Stimulated activated CD4-positive, alpha-beta T cell treated with anti-CD3 and anti-CD28 coated beads, Interleukin-15, amount 100 ng/mL, for 24 hours (primary cell): Measurements from ENCODE around the gene KRIT1.
"Not testable (repeated sequence)": the region's sequence is repeated elsewhere in the genome, so short reads cannot be mapped to it uniquely, and the experiment has no call there.

ENCODE experiments used
- DNase-seq: peaks from one replicate; pipeline ENCODE4 v3.0.0-alpha.2; 2020

Gene KRIT1

DNA sequence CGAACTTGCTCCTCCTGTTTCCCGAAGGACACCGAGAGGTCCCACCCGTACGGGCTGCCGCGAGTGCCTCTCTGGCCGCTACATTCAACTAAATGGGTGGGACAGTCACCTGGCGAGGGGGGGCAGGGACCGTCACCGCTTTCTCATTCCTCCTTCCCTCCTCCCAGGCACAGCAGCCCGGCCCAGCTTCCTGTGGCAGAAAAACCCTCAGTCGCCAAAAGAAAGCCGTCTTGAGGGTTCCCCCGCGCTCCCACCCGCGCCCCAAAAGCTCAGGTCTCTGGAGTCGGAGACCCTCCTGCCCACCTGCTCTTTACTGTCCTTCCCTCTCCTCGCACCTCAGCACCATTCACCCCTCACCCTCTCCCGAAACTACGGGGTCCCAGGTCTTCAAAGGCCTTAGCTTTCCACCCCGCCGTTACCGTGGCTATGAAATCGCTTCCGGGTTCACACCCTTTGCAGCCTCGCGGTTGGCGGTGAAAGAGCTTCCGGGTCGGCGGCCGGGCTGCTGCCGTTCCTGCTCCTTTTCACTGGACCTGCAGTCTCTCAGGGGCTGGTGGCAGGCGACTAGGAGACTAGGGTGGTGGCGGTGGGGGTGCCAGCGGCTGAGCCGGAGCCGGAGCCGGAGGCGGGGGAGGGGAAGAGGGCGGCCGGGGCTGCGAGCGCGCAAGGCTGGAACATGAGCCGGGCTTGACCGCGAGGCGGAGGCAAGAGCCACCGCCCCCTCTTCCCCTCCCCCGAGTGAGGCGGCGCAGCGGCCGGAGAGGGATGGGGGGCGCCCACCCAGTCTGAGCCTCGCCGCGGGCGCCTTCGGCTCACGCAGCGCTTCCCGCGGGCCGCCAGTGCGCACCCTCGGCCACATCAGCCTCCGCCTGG lies at the start of gene KRIT1, which contains the start of gene ANKIB1:
KRIT1 (minus strand) TSS at position 428 of the 873 bp plus-strand sequence. CDS start 3,779 bp downstream, outside the sequence.
ANKIB1 (plus strand) TSS at position 488 of the 873 bp plus-strand sequence. CDS start 49,005 bp downstream, outside the sequence.
- DNase-seq, result peak; percentile 91

DNA sequence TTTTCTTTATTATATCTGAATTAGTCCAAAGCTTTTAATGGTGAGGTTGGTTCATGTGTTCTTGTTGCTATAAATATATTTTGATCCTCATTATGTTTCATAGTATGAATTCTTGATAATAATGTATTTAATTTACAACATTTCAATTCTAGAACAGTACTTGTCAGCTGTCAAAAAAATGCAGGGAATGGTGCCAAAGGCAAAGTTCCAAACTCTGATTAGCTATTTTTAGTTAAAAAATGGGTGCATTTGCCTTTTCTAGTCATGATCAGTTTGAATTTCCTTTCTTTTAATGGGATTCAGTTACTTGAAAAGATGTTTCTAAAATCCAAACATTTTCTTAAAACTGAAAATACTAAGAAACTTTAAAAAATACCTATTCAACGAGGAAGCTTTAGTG lies 49.7 kb upstream of the KRIT1 start:
- DNase-seq, result no peak

DNA sequence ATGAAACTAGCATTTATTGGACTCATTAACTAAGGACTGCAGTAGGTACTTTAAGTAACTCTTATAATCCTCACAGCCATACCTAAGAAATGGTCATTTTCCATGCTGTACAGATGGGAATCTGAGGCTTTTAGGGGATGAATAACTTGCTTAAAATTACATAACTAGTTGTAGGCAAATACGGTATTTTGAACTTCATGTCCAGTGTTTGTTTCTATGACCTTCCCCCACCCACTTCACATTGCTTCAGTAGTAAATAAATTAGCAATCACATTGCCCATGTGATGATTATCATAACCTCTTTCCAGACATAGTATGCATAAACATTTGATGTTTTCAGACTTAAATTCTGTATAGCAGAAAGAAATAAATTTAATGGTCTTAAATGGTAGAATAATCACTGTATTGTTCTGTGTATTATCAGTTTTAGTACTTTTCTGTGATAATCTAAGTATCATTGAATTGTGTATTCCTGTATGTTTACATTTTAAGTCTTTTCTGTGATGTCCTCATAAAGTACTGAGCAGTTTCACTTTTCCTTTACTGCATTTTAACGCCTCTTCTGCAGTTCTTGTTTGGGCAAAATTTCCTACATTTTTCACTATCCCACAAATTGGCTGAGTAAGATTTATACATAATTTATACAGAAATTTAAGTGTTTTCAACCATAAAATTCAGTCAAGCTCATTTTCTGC lies 48.3 kb upstream of the KRIT1 start:
- no peak for DNase-seq

DNA sequence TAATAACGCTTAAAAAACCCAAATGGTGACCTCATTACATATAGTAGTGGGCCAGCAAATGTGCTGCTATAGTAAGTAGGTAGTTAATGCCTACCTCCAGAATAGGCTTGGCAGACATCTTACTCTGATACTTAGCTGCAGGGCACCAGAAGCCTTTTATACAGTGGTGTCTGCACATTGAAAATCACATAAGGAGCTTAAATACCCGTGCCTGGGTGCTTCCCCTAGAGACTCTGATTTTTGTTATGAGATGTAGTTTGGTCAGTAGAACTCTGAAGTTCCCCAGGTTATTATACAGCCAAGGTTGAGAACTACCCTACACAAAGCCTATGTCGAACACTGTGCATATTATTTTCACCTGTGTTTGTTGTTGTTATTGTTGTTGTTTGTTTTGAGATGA lies 47.3 kb upstream of the KRIT1 start:
- DNase-seq, result no peak

DNA sequence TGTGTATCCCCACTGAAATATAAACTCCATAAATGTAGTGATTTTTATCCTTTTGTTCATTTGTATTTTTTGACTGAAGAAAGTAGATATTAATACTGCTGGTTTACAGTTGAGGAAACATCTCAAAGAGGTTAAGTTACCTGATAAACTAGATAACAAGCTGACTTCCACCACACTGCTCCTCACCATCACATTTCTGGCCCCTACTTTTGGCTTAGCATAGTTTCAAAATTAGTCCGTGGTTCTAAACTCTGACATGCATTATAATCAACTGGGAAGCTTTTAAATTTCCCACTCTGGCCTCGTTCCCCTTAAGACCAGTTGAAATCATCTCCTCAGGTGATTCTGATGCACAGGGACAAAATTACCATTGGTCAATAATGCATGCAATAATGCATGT lies 43.6 kb upstream of the KRIT1 start:
- DNase-seq, result no peak

DNA sequence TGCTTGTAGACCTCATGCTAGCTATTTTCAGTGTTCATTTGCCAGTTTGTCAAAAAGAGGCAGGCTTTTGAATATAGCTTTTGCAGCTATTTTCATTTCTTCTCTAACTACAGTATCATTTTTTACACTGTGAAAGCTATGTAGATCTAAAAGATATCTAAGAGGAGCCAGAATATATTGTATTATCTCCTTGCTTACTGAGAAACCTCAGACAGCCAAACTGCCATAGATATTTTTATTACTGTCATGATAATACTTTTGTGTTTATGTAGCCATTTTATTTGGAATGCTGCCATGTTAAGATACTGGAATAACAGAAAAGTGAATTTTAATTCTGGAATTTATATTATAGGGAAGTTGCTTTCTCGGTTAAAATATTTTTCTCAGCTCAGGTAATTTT lies 37.2 kb upstream of the KRIT1 start:
- DNase-seq, result no peak

DNA sequence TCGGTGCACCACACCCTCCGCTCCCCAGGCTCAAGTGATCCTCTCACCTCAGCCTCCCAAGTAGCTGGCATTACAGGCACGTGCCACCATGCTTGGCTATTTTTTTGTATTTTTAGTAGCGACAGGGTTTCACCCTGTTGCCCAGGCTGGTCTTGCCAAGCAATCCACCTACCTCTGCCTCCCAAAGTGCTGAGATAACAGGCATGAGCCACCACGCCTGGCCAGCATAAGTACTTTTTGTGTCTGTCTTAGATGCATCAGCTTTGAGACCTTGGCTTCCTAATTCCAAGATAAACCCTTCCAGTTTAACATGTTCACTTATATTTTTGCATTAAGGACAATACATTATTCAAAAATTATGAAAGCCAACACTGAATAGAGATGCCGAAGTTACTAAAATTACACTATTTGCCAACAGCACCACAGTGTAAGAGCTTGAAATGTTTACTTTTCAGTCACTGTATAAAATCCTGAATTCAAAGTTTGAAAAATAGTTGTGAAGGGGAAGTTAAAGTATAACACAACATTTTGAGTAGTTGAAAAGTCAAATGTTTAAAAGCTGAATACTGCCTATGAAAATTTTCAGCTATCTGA lies 36.6 kb upstream of the KRIT1 start:
- DNase-seq, result no peak

DNA sequence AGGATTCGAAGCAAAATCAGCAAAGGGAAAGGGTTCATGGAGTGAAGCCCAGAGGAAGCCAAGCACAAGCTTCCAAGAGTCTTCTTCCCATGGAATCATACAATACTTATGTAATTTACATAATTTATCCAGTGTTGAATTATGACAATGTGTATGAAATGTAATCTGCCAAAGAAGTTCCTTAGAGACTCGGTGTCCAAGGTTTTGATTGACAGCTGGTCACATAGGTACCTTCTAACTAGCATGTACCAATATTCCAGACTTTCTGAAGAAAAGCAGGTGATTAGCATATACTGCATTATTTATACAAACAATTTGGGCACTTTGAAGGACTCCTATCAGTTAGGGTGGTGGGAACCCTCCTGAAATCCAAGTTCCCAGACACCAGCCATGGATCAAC lies 35.3 kb upstream of the KRIT1 start:
- no peak for DNase-seq

DNA sequence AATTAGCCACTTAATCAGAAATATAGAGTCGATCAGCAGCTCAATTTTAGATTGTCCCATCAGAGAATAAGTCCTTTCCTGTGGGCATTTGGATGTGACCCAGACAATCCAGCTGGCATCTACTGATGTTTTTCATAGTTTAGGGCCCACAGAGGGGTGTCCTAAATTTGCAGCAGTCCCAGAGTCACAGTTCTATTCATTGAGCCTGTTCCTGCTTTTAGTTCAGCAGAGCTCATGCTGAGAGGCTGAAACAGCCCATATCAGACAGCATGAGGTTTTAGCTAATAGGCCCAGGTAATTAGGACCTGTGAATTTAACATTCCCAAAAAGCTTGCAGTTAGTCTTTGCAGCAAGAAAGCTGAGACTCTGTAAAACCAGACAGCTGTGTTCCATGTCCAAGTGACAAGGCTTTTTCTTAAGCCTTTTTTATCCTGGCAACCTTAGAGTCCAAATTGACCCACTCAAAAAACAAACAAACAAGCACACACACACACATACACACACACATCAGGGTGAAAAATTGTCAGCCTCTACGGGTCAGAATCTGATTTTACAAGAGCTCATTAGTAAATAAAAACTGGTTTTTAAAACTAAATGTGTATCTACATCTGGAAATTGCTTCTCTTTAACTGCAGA lies 33.8 kb upstream of the KRIT1 start:
- no peak for DNase-seq

DNA sequence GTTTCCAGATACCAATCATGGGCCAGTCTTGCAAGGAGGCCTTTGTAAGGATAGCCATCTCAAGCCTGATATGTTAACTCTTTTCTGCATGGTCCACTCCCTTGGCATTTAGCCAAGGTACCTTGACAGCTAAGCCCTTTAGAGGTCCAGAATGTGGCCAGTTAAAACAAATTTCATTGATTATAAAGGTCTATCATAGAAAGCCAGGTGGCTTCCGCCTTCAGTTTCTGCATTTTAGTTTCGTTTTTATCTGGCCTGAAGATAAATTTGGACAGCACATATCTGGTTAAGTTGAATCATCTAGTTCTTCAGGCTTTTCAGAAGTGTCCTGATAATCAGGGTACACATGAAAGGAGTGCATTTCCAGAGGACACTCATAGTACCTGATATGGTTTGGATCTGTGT lies 30.7 kb upstream of the KRIT1 start:
- no peak for DNase-seq

DNA sequence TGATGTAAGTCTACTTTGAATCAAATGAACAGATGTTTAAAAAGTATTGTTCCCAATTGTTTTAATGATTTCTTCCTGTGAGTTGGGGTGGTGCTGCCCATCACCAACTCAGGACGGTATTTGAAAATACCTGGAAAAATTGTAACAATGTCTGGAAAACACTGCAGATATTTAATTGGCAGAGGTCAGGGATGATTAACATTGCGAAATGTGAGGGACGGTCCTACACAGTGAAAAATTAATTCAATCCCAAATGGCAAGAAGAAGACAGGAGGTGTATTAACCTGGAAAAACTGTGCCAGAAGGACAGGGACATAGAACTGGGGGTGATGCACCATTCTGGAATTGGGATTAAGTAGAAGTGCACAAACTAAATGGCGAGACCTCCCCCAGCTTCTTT lies 29.6 kb upstream of the KRIT1 start:
- DNase-seq, result no peak

DNA sequence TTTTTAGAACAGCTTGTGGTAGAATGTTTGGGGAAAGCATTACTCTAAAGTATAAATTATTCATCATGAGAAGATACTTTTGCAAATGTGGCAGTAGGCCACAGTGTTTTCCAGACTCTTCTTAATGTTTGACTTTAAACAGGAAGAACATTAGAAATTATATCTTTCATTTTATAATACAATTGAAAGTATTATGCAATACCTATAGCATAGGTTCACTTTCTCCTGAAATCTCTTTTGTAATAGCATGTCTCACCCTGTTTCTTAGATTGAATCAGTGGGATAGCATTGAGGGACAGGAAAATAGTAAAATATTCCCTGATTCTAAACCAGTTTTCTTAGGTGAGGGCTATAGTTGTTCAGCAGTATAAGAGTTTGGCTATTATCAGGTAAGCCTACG lies 23.2 kb upstream of the KRIT1 start:
- DNase-seq, result no peak

DNA sequence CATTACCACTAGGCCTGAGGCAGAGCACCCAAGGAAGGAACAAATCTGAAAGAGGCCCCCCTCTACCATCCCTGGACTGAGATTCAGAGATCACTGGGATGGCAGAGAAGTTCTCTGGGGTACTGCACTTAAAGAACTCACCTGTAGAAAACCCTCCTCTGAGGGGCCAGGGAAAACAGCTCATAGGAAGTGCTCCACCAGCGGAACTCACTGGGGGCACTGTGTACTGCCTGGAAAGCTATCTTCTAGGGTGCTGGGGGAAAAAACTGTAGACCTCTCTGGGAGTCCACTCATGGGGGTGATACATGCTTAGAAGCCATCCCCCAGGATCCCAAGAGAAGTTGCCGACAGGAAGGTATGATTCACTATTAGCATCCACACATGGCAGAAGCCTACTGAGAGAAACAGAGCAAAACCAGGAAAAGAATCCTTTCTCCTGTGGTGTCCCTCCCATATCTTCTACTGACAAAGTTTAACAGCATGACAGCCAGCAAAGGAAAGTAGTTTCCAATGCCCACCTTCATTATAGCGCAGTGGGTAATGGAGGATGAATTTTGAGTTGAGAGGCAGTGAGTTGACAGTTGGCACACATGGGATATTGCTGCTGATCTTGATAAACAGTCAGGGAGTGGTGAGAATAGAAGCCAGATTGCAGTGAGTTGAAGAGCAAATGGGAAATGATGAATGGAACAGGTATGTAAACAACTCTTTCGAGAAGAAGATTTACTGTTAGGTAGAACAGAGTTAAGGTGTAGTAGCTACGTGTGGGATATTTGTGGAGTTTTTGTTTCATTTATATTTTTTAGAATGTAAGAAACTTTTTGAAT lies 20.9 kb upstream of the KRIT1 start:
- no peak for DNase-seq

DNA sequence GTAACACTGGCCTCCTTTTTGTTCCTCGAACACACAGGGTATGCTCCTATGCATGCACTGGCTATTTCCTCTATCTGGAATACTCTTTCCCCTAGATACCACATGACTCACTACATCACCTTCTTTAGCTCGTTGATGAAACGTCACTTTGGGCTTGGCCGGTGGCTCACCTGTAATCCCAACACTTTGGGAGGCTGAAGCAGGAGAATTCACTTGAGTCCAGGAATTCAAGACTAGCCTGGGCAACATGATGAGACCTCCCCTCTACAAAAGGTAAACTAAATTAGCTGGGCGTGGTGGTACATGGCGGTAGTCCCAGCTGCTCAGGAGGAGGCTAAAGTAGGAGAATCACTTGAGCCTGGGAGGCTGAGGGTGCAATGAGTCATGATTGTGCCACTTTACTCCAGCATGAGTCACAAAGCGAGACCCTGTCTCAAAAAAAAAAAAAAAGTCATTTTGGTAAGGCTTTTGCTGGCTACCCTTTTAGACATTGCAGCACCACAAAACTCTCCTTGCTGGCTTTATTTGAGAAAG lies 14.6 kb upstream of the KRIT1 start:
- DNase-seq, result no peak

DNA sequence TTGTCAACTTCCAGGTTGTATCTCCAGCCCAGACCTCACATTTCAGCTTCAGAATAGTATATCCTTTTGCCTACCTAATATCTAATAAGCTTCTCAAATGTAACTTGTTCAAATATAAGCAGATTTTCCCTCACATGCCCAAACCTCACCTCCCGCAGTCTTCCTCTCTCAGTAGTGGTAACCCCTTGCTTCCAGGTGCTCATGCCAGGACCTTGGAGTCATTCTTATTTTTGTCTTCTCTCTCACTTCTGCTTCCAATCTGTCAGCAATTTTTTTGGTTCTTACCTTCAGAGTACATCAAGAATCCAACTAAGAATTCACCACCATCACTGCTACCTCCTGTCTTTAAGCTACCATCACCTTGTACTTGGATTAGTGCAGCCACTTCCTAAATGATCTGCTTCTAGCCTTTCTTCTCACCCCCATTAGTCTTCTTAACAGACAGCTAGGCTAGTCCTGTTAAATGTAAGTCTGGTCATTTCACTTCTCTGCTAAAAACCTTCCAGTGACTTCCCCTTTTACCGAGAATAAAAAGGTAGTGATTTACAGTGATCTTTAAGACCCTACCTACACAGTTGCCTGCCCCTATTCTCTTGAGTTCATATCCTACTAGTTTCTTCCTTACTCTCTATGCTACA lies 14.0 kb upstream of the KRIT1 start:
- no peak for DNase-seq

DNA sequence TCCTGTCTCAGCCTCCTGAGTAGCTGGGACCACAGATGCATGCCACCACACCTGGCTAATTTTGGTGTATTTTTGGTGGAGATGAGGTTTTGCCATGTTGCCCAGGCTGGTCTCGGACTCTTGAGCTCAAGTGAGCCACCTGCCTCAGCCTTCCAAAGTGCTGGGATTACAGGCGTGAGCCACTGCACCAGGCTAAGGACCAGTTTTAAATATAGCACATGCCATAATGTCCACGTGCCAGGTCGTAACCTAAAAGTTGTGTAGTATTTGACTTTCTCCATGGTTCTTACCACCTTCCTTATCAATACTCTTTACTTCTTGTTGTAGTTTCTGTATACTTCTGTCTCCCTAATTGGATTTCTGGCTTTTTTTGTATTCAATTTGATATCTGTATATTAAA lies 13.3 kb upstream of the KRIT1 start:
- DNase-seq, result no peak

DNA sequence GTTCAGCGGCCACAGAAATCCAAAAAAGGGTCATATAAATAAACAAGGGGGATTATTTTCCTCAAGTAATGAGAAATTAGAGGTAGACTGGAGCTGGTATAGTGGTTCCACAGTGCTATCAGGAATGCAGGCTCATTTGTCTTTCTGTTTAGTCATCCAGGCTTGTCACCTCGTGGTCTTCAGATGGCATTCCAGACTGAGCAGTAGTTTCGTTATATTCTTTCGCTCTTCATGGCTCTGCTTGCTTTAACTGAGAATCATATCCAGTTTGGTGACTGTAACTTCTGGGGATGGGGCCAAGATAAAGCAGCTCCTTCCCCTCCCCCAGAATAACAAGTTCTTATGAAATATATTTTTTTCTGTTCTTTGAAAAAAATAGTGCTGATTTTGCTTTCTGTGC lies 9.6 kb upstream of the KRIT1 start:
- DNase-seq, result no peak

DNA sequence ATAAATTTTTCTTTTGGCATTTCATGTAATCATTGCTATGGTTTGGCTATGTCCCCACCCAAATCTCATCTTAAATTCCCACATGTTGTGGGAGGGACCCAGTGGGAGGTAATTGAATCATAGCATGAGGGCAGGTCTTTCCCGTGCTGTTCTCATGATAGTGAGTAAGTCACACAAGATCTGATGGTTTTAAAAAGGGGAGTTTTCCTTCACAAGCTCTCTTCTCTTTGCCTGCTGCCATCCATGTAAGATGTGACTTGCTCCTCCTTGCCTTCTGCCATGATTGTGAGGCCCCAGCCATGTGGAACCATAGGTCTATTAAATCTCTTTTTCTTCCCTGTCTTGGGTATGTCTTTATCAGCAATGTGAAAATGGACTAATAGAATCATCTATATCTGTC lies 9.1 kb upstream of the KRIT1 start:
- not testable (repeated sequence) for DNase-seq

DNA sequence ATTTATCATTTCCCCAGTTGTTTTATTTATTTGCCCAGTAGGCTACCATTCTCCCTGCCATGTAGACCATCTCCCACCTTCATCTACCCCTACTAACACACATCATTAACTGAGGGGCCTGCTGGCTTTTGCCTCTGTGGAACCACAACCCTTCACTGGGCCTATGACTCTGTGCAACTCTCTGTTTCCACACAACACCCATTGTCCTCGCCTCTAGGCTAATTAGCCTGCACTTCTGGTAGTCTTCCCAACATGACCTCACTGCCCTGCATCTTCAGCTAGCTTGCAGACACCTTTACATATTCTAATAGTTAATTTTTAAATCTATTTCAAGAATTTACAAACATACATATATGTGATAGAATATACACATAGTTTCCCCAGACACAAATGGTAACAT lies 7.5 kb upstream of the KRIT1 start:
- DNase-seq, result no peak

DNA sequence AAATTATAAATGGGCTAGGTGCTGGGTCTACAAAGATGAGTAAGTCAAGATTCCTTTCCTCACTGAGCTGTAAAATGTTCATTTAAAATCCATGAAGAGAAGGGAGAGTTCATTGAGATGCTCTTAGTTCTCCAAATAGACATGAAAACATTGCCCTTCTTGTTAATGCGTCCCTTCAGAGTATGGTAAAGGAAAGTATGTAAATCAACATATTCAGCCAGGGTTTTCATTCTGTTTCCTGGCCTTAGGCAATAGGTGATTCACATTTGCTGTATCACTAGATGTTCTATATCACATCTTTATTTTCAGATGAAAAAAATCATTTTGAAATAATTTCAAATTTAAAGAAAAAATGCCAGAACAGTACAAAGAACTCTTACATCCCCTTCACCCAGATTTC lies 5.5 kb upstream of the KRIT1 start:
- no peak for DNase-seq

DNA sequence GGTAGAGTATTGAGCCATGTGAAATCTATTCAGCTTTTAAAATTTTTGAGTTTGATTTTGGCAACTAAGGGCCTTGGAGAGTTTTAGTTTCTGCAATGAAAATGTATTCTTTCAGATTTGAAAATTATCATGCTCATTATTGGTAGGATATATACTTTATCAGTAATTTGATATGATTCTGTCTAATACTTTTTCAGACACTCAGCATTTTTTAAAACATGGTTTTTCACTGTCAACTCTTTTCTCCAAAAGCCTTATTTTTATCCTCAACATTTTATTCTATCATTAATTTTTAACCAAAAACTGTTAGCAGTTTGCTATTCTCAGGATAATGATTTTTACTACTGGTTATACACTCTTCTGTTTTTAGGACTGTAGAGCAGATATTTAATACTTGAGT lies 4.9 kb upstream of the KRIT1 start:
- no peak for DNase-seq
